ENCODE data around the gene CPEB2. TPM values are rescaled to one million over a fixed set of nuclear protein-coding genes. Genes with fewer than 3 reads are reported as not detected.

CPEB2 gene
- total RNA-seq, 6 experiments from 2014 or later, result 9.1 to 16.3 (median 12.9) TPM

DNA sequence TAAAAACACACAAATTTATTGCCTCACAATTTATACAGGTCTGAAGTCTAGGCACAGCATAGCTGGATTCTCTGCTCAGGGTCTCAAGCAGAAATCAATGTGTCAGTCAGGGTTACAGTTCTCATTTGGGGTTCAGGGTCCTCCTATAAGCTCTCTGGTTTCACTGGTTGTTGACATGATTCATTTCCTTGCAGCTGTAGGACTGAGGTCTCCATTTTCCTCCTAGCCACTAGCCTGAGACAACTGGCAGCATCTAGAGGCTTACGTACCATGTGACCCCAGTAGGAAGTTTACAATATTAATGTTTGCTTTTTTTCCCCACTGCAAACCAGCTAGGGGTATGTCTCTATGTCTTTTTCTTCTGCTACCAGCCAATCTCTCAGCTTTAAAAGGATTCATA, 102.5 kb downstream of the CPEB2 start:
- intact Hi-C loops (cut with DNase I), result no loop called here
- H3K4me3 ChIP-seq, result no peak overlapping the region
- no peaks in the 10 kb centered on the region for H3K36me3 ChIP-seq
- no peaks in the 10 kb centered on the region for H3K27me3 ChIP-seq
- TF ChIP-seq, protein P1, sequence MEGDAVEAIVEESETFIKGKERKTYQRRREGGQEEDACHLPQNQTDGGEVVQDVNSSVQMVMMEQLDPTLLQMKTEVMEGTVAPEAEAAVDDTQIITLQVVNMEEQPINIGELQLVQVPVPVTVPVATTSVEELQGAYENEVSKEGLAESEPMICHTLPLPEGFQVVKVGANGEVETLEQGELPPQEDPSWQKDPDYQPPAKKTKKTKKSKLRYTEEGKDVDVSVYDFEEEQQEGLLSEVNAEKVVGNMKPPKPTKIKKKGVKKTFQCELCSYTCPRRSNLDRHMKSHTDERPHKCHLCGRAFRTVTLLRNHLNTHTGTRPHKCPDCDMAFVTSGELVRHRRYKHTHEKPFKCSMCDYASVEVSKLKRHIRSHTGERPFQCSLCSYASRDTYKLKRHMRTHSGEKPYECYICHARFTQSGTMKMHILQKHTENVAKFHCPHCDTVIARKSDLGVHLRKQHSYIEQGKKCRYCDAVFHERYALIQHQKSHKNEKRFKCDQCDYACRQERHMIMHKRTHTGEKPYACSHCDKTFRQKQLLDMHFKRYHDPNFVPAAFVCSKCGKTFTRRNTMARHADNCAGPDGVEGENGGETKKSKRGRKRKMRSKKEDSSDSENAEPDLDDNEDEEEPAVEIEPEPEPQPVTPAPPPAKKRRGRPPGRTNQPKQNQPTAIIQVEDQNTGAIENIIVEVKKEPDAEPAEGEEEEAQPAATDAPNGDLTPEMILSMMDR (IDR thresholded peaks at IDR 0.05), result no peak
- TF ChIP-seq POLR2A (IDR thresholded peaks at IDR 0.05), result no peak
- DNase-seq, result no peak
- H3K9me3 ChIP-seq, result no peaks in the 10 kb centered on the region
- H3K27ac ChIP-seq, result no peak overlapping the region
- peaks cover 0 to 19% (median 0%) of the 10 kb centered on the region in 4 donors for H3K4me1 ChIP-seq
- WGBS (ENCODE audit: insufficient coverage, low coverage, low lambda C conversion rate, missing lambda C conversion rate), result 89% methylated on average over 1 of the region's 1 CpG
- no peak for ATAC-seq

GRCh38 chr4:15106399-15106798, 104.1 kb downstream of the CPEB2 start:
- peaks cover 0 to 20% (median 0%) of the 10 kb centered on the region in 4 donors for H3K4me1 ChIP-seq
- H3K27me3 ChIP-seq, result no peaks in the 10 kb centered on the region
- peak in 1 of 3 donors; percentile 21 for DNase-seq
- intact Hi-C loops (cut with DNase I), result no loop called here
- no peaks in the 10 kb centered on the region for H3K36me3 ChIP-seq
- 45% methylated on average over 5 of the region's 5 CpGs for WGBS (ENCODE audit: insufficient coverage, low coverage, low lambda C conversion rate, missing lambda C conversion rate)
- peak overlapping the region in 1 of 3 donors; percentile 9 for H3K27ac ChIP-seq
- H3K9me3 ChIP-seq, result no peaks in the 10 kb centered on the region
- no peak for TF ChIP-seq POLR2A (IDR thresholded peaks at IDR 0.05)
- TF ChIP-seq, protein P1 (IDR thresholded peaks at IDR 0.05), result no peak
- peak in 3 of 4 donors; percentile 51 to 74 (median 69) for ATAC-seq
- H3K4me3 ChIP-seq, result no peak overlapping the region

DNA sequence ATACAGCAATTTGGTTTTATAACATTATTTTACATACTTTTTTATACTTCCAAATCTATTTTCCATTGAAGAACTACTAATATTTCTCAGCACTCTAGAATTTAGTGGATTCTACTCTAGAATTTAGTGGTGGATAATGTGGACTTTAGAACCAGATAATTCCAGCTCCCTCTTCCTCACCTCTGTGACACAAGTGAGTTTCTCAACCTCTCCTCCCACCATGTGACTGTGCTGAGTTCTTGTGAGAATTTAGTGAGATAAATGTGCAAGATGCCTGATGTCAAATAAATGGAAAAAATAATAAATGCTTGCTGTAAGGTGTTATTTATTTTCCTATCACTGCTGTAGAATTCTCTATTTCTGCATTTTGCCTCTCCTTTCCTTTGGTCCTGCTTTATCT, 107.3 kb downstream of the CPEB2 start:
- intact Hi-C loops (cut with DNase I), result no loop called here
- TF ChIP-seq, protein P1 (IDR thresholded peaks at IDR 0.05), result no peak
- no peak for TF ChIP-seq POLR2A (IDR thresholded peaks at IDR 0.05)

DNA sequence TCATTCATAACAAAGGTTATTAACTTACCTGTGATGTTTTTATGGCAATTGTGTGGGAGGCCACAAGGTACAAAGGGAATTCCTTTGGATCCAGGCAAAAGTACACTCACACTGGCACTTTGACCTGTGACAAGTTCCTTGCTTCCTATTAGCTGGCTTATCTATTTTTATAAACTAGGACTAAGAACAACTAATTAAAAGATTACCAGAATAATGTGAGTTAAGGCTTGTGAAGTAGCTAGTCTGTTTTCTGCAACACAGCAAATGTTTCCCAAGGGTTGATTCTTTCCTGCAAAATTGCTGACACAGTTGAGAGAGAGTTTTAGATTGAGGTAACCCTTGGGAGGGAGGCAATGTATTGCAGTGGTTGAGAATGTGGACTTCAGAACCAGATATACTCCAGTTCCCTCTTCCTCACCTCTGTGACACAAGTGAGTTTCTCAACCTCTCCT, 107.9 kb downstream of the CPEB2 start:
- DNase-seq (no peak), ATAC-seq (peak; percentile 66 to 83 (median 73))
- intact Hi-C loops (cut with DNase I), result no loop called here
- Histone ChIP-seq H3K27me3 (no peaks in the 10 kb centered on the region), H3K27ac (peak overlapping the region in 2 of 3 donors; percentile 16 to 70), H3K4me1 (peaks cover 0 to 15% (median 0%) of the 10 kb centered on the region in 4 donors), H3K36me3 (no peaks in the 10 kb centered on the region), H3K9me3 (no peaks in the 10 kb centered on the region), H3K4me3 (no peak overlapping the region)
- TF ChIP-seq POLR2A (IDR thresholded peaks at IDR 0.05), result no peak
- TF ChIP-seq, protein P1 (IDR thresholded peaks at IDR 0.05), result no peak

More for the DNA sequence above, 107.3 kb downstream of the CPEB2 start:
- ATAC-seq, result peak in 3 of 4 donors; percentile 43 to 72 (median 68)
- Histone ChIP-seq H3K27me3 (no peaks in the 10 kb centered on the region), H3K27ac (peak overlapping the region in 2 of 3 donors; percentile 16 to 70), H3K9me3 (no peaks in the 10 kb centered on the region), H3K4me3 (no peak overlapping the region), H3K4me1 (peaks cover 0 to 15% (median 0%) of the 10 kb centered on the region in 4 donors), H3K36me3 (no peaks in the 10 kb centered on the region)
- no peak for DNase-seq
